T-helper 2 cell treated with Interferon-gamma antibody and Interleukin-4, amounts not matched to agents 5 μg/mL and 100 μg/mL, for 36 hours (primary cell): ENCODE measurements around the gene BFSP1.

Source experiments
- DNase-seq: peaks from one replicate; pipeline ENCODE4 v3.0.0; 2021; ENCODE audit warnings: low spot score
- H3K27ac Mint-ChIP-seq: one replicate; pipeline ENCODE4 v1.8.0; 2021; ENCODE audit warnings: mild to moderate bottlenecking, mixed read lengths
- H3K27me3 Mint-ChIP-seq: one replicate; pipeline ENCODE4 v1.8.0; 2021; ENCODE audit warnings: low read depth, mixed read lengths
- H3K36me3 Mint-ChIP-seq: one replicate; pipeline ENCODE4 v1.8.0; 2021; ENCODE audit warnings: low read depth, mixed read lengths
- H3K4me1 Mint-ChIP-seq: one replicate; pipeline ENCODE4 v1.8.0; 2021; ENCODE audit warnings: low read depth, mixed read lengths
- H3K4me3 Mint-ChIP-seq: one replicate; pipeline ENCODE4 v1.8.0; 2022; ENCODE audit warnings: mild to moderate bottlenecking, moderate library complexity, mixed read lengths
- H3K9me3 Mint-ChIP-seq: one replicate; pipeline ENCODE4 v1.8.0; 2021; ENCODE audit warnings: mixed read lengths

BFSP1 gene

DNA sequence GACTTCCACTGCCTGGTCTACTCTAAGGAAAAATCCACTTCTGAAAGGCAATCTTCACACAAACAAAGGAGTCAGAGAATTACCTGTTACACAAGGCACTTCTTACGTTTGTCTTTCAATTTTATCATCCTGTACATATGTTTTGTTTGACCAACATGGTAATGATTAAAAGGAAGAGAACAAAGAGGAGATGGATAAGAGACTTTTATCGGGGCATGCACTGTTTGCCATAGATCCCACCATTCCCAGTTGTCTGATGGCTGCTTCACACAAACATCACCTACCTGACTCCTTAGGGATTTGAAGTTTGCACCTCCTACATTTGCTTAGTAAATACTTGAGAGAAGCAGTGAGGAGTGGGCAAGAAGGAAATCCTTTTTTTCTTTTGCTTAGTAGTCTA, 87.1 kb downstream of the BFSP1 start:
- no peaks in the 10 kb centered on the region for H3K9me3 Mint-ChIP-seq
- DNase-seq = no peak
- no peak overlapping the region for H3K4me3 Mint-ChIP-seq
- H3K27ac Mint-ChIP-seq = no peak overlapping the region
- H3K36me3 Mint-ChIP-seq = no peaks in the 10 kb centered on the region
- H3K4me1 Mint-ChIP-seq = no peaks in the 10 kb centered on the region
- peaks cover 4% of the 10 kb centered on the region for H3K27me3 Mint-ChIP-seq
